Measurements from ENCODE around the gene BTBD10.

BTBD10 gene

DNA sequence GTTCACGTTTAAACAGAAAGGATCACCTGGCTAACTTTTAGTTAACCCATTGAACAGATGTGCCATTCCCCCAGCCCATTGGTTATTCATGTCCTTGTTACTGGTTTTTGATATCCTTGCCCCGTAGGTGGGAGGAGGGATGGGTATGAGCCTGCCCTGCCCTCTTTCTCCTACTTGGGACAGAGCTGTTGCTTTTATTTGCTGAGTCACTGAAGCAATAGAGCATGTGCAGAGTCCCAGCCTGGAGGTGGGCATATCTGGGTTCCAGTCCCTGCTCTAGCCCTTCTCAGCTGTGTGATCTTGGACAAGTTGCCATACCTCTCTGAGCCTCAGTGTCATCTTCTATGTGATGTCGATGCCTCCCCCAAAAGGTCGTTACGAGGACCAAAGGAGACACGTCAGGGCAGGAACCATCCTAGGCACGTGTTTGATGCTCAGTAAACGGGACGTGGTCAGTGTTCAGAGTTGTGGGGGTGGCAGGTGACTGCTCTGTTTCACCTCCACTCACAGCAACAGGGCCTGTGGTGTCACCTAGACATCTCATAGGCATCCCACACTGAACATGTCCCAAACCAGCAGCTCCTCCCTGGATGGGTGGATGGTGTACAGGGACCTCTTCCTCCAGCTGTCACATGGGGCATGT lies 124.5 kb downstream of the BTBD10 start:
- DNase-seq (ENCODE audit: low spot score), result no peak

DNA sequence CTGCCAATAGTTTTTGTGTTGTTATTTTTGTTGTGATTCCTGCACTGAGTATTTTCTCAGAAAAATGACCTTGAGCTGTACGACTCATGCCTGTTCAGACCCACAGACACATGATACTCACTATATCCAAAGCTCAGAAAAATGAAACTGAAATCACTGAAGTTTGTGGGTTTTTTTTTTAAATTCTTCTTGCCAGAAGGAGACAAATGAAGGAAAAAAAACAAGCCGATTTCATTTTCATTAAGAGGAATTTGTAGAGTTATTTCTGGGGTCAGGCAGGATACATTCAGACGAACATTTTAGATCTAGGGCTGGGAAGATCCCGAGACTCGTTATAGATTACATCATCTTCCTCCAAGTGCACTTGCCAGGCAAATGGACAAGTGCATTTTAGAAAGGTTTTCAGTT lies 125.0 kb downstream of the BTBD10 start:
- DNase-seq (ENCODE audit: low spot score), result no peak
